ENCODE measurements around the gene RLN3. TPM values are rescaled to one million over a fixed set of nuclear protein-coding genes. Genes with fewer than 3 reads are reported as not detected.
A peak's percentile ranks its signal among the peaks of the same experiment; 100 is the strongest.
"Not testable (repeated sequence)": the region's sequence is repeated elsewhere in the genome, so short reads cannot be mapped to it uniquely, and the experiment has no call there.

The RLN3 gene
- total and polyA plus RNA-seq, 9 of the 15 experiments (the other 6 are each of a cell fraction or from before 2014, with no cell fraction given) = 0.31 to 1.2 (median 0.71) TPM; not detected in 6

DNA sequence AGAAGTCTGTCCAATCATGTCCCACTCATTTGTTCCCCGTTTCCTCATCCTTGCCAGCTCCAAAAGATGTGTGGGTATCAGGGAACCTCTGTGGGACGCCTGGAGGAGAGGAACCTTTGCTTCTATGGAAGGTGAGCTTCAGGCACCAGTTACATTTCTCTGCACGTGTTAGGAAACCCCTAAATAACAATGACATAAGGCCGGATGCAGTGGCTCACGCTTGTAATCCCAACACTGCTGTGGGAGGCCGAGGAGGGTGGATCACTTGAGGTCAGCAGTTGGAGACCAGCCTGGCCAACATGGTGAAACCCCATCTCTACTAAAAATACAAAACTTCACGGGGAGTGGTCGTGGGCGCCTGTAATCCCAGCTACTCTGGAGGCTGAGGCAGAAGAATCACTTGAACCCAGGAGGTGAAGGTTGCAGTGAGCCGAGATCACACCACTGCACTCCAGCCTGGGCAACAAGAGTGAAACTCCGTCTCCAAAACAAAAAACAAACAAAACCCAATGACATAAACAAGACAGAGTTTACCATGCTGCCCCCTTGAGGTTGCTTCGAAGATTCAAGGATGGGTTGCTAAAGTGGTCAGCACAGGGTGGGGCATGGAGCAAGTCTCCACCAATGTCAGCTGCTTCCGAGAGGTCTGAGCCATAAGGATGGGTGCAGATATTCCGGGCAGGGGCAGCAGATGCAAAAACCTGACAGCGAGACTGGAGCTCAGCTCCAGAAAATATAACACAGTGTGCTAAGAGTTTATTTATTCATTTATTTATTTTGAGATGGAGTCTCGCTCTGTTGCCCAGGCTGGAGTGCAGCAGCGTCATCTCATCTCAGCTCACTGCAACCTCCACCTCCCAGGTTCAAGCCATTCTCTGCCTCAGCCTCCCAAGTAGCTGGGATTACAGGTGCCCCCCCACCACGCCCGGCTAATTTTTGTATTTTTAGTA lies 15.0 kb downstream of the RLN3 start:
- H4K20me1 ChIP-seq (replicated peaks; ENCODE audit: control insufficient read depth, insufficient read depth, low read length); in situ Hi-C loops (cut with MboI); BruUV-seq (replicated peaks); H3K9me3 ChIP-seq (replicated peaks; ENCODE audit: control insufficient read depth, insufficient read depth, low read depth, low read length); H3K9me1 ChIP-seq (ENCODE audit: control insufficient read depth, insufficient read depth, low read length); H3K4me2 ChIP-seq (ENCODE audit: insufficient read depth, low read length); H3K27me3 ChIP-seq (ENCODE audit: control insufficient read depth in 2 of 2, insufficient read depth in 2 of 2, low read length in 2 of 2); H3K79me2 ChIP-seq (ENCODE audit: control insufficient read depth, insufficient read depth, low read length); H3K4me3 ChIP-seq; intact Hi-C loops (cut with micrococcal nuclease): not testable (repeated sequence)
- Histone ChIP-seq H2AFZ (ENCODE audit: low read depth, low read length) (peak overlapping the region; percentile 76), H3K9ac (ENCODE audit: insufficient read depth in 1 of 2, low read depth in 2 of 2, low read length in 2 of 2) (peak overlapping the region; percentile 42 to 68; a peak in 3 of 4 replicates), H3K27ac (ENCODE audit: extremely low read depth, low read depth, low read length) (peak overlapping the region; percentile 54; the same call in 2 of the 3 replicates), H3K36me3 (ENCODE audit: control insufficient read depth, insufficient read depth, low read length) (peaks cover 15% of the 10 kb centered on the region; the same call in 2 of the 3 replicates), H3K4me1 (replicated peaks in 1 of 2; ENCODE audit: control insufficient read depth in 2 of 2, insufficient read depth in 2 of 2, low read length in 2 of 2) (peaks cover 4 to 20% of the 10 kb centered on the region in 2 experiments; a peak in 3 of 5 replicates)
- DNase-seq (ENCODE audit: extremely low read depth in 1 of 4, low spot score in 3 of 4) = peak; percentile 66 to 82 (median 68)
- ChIA-PET CTCF (ENCODE audit: low intra/inter-chr PET ratio) (interaction anchor here (2.0 kb wide), 1 partner anchor 163 kb away, joined by 17 read pairs; no protein-coding TSS in a partner anchor), POLR2A (interaction anchor here (0.6 to 1.2 kb wide), 7 partner anchors 10 to 203 kb away, joined by 3 to 4 read pairs (median 3); partner anchors contain the start of gene IL27RA)
- peak; percentile 96 for FAIRE-seq
- ATAC-seq = peak; percentile 97
- 44% methylated on average over 19 of the region's 19 CpGs for WGBS (ENCODE audit: insufficient coverage, low coverage, missing lambda C conversion rate)
- peak in 1 of 2 experiments; percentile 19; a peak in 1 of 4 replicates for TF ChIP-seq KDM1A (IDR thresholded peaks at IDR 0.05)
- TF ChIP-seq, protein P1, sequence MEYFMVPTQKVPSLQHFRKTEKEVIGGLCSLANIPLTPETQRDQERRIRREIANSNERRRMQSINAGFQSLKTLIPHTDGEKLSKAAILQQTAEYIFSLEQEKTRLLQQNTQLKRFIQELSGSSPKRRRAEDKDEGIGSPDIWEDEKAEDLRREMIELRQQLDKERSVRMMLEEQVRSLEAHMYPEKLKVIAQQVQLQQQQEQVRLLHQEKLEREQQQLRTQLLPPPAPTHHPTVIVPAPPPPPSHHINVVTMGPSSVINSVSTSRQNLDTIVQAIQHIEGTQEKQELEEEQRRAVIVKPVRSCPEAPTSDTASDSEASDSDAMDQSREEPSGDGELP (CRISPR knock-in tag; IDR thresholded peaks at IDR 0.05; ENCODE audit: borderline replicate concordance) = 0 out of 2 replicates have a peak, but pooled peaks have one; percentile 28
- TF ChIP-seq, protein P2, sequence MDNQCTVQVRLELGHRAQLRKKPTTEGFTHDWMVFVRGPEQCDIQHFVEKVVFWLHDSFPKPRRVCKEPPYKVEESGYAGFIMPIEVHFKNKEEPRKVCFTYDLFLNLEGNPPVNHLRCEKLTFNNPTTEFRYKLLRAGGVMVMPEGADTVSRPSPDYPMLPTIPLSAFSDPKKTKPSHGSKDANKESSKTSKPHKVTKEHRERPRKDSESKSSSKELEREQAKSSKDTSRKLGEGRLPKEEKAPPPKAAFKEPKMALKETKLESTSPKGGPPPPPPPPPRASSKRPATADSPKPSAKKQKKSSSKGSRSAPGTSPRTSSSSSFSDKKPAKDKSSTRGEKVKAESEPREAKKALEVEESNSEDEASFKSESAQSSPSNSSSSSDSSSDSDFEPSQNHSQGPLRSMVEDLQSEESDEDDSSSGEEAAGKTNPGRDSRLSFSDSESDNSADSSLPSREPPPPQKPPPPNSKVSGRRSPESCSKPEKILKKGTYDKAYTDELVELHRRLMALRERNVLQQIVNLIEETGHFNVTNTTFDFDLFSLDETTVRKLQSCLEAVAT (IDR thresholded peaks at IDR 0.05) = 0 out of 4 replicates have a peak, but pooled peaks of 1 of the 2 experiments have one; percentile 14
- TF ChIP-seq EP400 (IDR thresholded peaks at IDR 0.05) = peak; percentile 50
- peak; percentile 34; the same call in 1 of the 2 replicates for TF ChIP-seq LARP7 (IDR thresholded peaks at IDR 0.05)
- peak; percentile 54; the same call in 1 of the 2 replicates for TF ChIP-seq ZZZ3 (IDR thresholded peaks at IDR 0.05)
- peak; percentile 32; the same call in 1 of the 2 replicates for TF ChIP-seq CC2D1A (IDR thresholded peaks at IDR 0.05)
- TF ChIP-seq, protein P3, sequence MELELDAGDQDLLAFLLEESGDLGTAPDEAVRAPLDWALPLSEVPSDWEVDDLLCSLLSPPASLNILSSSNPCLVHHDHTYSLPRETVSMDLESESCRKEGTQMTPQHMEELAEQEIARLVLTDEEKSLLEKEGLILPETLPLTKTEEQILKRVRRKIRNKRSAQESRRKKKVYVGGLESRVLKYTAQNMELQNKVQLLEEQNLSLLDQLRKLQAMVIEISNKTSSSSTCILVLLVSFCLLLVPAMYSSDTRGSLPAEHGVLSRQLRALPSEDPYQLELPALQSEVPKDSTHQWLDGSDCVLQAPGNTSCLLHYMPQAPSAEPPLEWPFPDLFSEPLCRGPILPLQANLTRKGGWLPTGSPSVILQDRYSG (tag; conservative IDR thresholded peaks at IDR 0.05; ENCODE audit: low read depth) = 0 out of 2 replicates have a peak, but pooled peaks have one; percentile 51
- TF ChIP-seq HLTF (IDR thresholded peaks at IDR 0.05) = 0 out of 2 replicates have a peak, but pooled peaks have one; percentile 46
- TF ChIP-seq, protein P4, sequence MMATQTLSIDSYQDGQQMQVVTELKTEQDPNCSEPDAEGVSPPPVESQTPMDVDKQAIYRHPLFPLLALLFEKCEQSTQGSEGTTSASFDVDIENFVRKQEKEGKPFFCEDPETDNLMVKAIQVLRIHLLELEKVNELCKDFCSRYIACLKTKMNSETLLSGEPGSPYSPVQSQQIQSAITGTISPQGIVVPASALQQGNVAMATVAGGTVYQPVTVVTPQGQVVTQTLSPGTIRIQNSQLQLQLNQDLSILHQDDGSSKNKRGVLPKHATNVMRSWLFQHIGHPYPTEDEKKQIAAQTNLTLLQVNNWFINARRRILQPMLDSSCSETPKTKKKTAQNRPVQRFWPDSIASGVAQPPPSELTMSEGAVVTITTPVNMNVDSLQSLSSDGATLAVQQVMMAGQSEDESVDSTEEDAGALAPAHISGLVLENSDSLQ (IDR thresholded peaks at IDR 0.05) = peak; percentile 20; the same call in 1 of the 2 replicates
- TF ChIP-seq, protein P5, sequence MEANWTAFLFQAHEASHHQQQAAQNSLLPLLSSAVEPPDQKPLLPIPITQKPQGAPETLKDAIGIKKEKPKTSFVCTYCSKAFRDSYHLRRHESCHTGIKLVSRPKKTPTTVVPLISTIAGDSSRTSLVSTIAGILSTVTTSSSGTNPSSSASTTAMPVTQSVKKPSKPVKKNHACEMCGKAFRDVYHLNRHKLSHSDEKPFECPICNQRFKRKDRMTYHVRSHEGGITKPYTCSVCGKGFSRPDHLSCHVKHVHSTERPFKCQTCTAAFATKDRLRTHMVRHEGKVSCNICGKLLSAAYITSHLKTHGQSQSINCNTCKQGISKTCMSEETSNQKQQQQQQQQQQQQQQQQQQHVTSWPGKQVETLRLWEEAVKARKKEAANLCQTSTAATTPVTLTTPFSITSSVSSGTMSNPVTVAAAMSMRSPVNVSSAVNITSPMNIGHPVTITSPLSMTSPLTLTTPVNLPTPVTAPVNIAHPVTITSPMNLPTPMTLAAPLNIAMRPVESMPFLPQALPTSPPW (CRISPR knock-in tag; IDR thresholded peaks at IDR 0.05) = peak; percentile 39; the same call in 1 of the 2 replicates
- peak; percentile 78 for TF ChIP-seq RFX1 (IDR thresholded peaks at IDR 0.05)
- TF ChIP-seq FOXJ3 (CRISPR knock-in tag; IDR thresholded peaks at IDR 0.05) = peak; percentile 90

Measured in K562 (cell line).